Measurements from ENCODE around the gene SHISAL2A. TPM values are rescaled to one million over a fixed set of nuclear protein-coding genes. Genes with fewer than 3 reads are reported as not detected.

SHISAL2A gene
- total and polyA plus RNA-seq, 2 of the 4 experiments (the other 2 are of a cell fraction) = not detected

- 50% methylated on average over 2 of the region's 8 CpGs; no CpG with 5 or more reads in 1 of the 2 experiments for WGBS, 2 experiments (ENCODE audit: extremely low coverage in 2 of 2, insufficient read length in 1 of 2)
- Histone ChIP-seq H3K27ac (ENCODE audit: insufficient read depth, low read length) (no peak overlapping the region), H3K4me1 (ENCODE audit: control insufficient read depth, insufficient read depth, low read length) (peaks cover 5% of the 10 kb centered on the region), H4K20me1 (ENCODE audit: insufficient read depth, low read length) (no peaks in the 10 kb centered on the region; the same call in 1 of the 2 replicates), H4K91ac (ENCODE audit: insufficient read depth, low read depth, low read length) (no peak overlapping the region), H3K18ac (ENCODE audit: low read depth, low read length) (no peak overlapping the region), H3K23ac (ENCODE audit: low read depth, low read length) (no peak overlapping the region), H3K9me3 (ENCODE audit: control insufficient read depth, insufficient read depth, low read length) (peaks cover 7% of the 10 kb centered on the region; the same call in 1 of the 2 replicates), H3K4me2 (ENCODE audit: low read depth, low read length) (no peak overlapping the region), H3K56ac (ENCODE audit: extremely low read depth, insufficient read depth, low read length) (no peak overlapping the region), H3K4ac (ENCODE audit: low read depth, low read length) (no peak overlapping the region), H3K4me3 (ENCODE audit: insufficient read depth, low read depth, low read length) (no peak overlapping the region), H3K9ac (ENCODE audit: low read depth, low read length) (no peak overlapping the region), H3K27me3 (ENCODE audit: control insufficient read depth, insufficient read depth, low read length) (peaks cover 50% of the 10 kb centered on the region), H2BK5ac (ENCODE audit: low read depth, low read length, poor library complexity, severe bottlenecking) (no peak overlapping the region), H2AK5ac (ENCODE audit: low read depth, low read length) (no peak overlapping the region), H2BK120ac (ENCODE audit: low read depth, low read length) (no peak overlapping the region), H3K14ac (replicated peaks; ENCODE audit: low read depth, low read length) (no peak overlapping the region), H2BK15ac (ENCODE audit: low read depth, low read length) (no peak overlapping the region), H2AK9ac (replicated peaks; ENCODE audit: low read depth, low read length, poor library complexity) (no peak overlapping the region), H3K79me1 (ENCODE audit: low read depth in 1 of 2, low read length in 2 of 2) (no peaks in the 10 kb centered on the region), H2BK20ac (ENCODE audit: low read depth, low read length) (no peak overlapping the region), H3K36me3 (ENCODE audit: control insufficient read depth, insufficient read depth, low read length) (no peaks in the 10 kb centered on the region), H3K9me1 (ENCODE audit: insufficient read depth, low read length) (0 out of 2 replicates have a peak, but pooled peaks cover 2% of the 10 kb centered on the region), H4K8ac (ENCODE audit: low read depth in 2 of 2, low read length in 2 of 2) (no peak overlapping the region), H2AFZ (replicated peaks; ENCODE audit: low read length, poor library complexity) (no peak overlapping the region), H4K5ac (ENCODE audit: low read depth, low read length) (no peak overlapping the region)
- DNase-seq = no peak
- POLR2A ChIA-PET (ENCODE audit: unreplicated experiment) = interaction anchor here (0.6 kb wide), 1 partner anchor 258 kb away, joined by 3 read pairs; no protein-coding TSS in a partner anchor
- intact Hi-C loops (cut with micrococcal nuclease) (no loop called here), in situ Hi-C loops (cut with MboI; ENCODE audit: low sequenced_read_pairs) (no loop called here), dilution Hi-C loops (cut with HindIII; ENCODE audit: low sequenced_read_pairs, unreplicated experiment) (no loop called here)
- BruUV-seq (replicated peaks) = no TSS peak
- CTCF ChIA-PET = no interaction called here
- TF ChIP-seq BHLHE40 (IDR thresholded peaks at IDR 0.05; ENCODE audit: low read depth, low read length) = no peak
- TF ChIP-seq RCOR1 (IDR thresholded peaks at IDR 0.05; ENCODE audit: insufficient replicate concordance, low read length) = no peak
- TF ChIP-seq NFE2L2 (IDR thresholded peaks at IDR 0.05; ENCODE audit: low read depth, low read length) = no peak
- TF ChIP-seq CEBPB (IDR thresholded peaks at IDR 0.05; ENCODE audit: low read depth, low read length) = no peak
- TF ChIP-seq MAZ (IDR thresholded peaks at IDR 0.05; ENCODE audit: borderline replicate concordance, low read depth, low read length) = no peak
- TF ChIP-seq CTCF (conservative IDR thresholded peaks at IDR 0.05; ENCODE audit: low read depth, low read length) = no peak
- no peak for TF ChIP-seq USF2 (IDR thresholded peaks at IDR 0.05; ENCODE audit: low read depth, low read length)
- no peak for ATAC-seq (ENCODE audit: low read depth)
Measured at GRCh38 chr1:52631759-52632331, 1.1 kb upstream of the SHISAL2A start.
